Motor neuron (in vitro differentiated cells): Measurements from ENCODE around the gene NETO2. TPM values are rescaled to one million over a fixed set of nuclear protein-coding genes. Genes with fewer than 3 reads are reported as not detected.
"Not testable (repeated sequence)": the region's sequence is repeated elsewhere in the genome, so short reads cannot be mapped to it uniquely, and the experiment has no call there.

Source experiments
- ATAC-seq, 8 experiments: fragments of 200-7000 bp; cut with Tn5 transposase; replicated peaks in 6 of 8; 2 replicates each; pipeline ENCODE4 v1.8.0; 2021; ENCODE audit warnings: mild to moderate bottlenecking in 8 of 8, moderate library complexity in 8 of 8
- H3K27ac ChIP-seq, 2 donors: fragments of 250-450 bp; sonication (Bioruptor Pico); 2 replicates each; pipeline ENCODE4 v1.9.0; 2021; ENCODE audit warnings: antibody characterized with exemption in 2 of 2, mild to moderate bottlenecking in 2 of 2, moderate library complexity in 1 of 2
- H3K4me1 ChIP-seq, 2 donors: fragments of 250-450 bp; sonication (Bioruptor Pico); replicated peaks in 1 of 2; 2 replicates each; pipeline ENCODE4 v1.6.1; 2021; ENCODE audit warnings: antibody characterized with exemption in 2 of 2, mild to moderate bottlenecking in 2 of 2, moderate library complexity in 1 of 2
- H3K4me3 ChIP-seq, 5 donors: fragments of 250-450 bp; sonication (Bioruptor Pico); 2 replicates each; pipeline ENCODE4 v1.9.0; 2021; ENCODE audit warnings: antibody characterized with exemption in 5 of 5, mild to moderate bottlenecking in 5 of 5, moderate library complexity in 4 of 5
- WGBS, 10 experiments: fragments of 450-650 bp; shearing (Covaris generic); methylation state at CpG; one replicate each; pipeline ENCODE4 v1.0.0; 2022; 5-methylcytosine and 5-hydroxymethylcytosine counted together
- in situ Hi-C, 9 experiments: fragments of 400-800 bp; cut with MboI; loops; one replicate each; pipeline ENCODE4 v1.15.0; 2021; ENCODE audit warnings: low sequenced_read_pairs in 9 of 9, low pct_unique_long_range_greater_than_20kb in 2 of 9; ENCODE audit not compliant: unreplicated experiment in 9 of 9
- total RNA-seq, 8 experiments: library from RNA; unstranded; fragments of 300-600 nt; gene quantifications; 2 replicates each; pipeline versions ENCODE4 v1.2.3 to v1.2.4, GENCODE V29; 2022

Gene NETO2
- total RNA-seq, 8 experiments from 2014 or later = 24.3 to 53.5 (median 28.1) TPM

GRCh38 chr16:47125757-47126156, 18.0 kb downstream of the NETO2 start:
- no peaks in the 10 kb centered on the region for H3K4me1 ChIP-seq
- no peak overlapping the region for H3K27ac ChIP-seq
- in situ Hi-C loops = loop anchor here in 8 of 9 experiments (25.0 kb wide), 1 partner anchor 1037 kb away; the partner anchor contains the start of gene ABCC12 (in 8 of the 8)
- 75 to 100% (median 89%) methylated on average over 1 to 4 of the region's 4 CpGs; no CpG with 5 or more reads in 1 of the 10 experiments for WGBS, 10 experiments
- H3K4me3 ChIP-seq = no peak overlapping the region
- no peak for ATAC-seq

DNA sequence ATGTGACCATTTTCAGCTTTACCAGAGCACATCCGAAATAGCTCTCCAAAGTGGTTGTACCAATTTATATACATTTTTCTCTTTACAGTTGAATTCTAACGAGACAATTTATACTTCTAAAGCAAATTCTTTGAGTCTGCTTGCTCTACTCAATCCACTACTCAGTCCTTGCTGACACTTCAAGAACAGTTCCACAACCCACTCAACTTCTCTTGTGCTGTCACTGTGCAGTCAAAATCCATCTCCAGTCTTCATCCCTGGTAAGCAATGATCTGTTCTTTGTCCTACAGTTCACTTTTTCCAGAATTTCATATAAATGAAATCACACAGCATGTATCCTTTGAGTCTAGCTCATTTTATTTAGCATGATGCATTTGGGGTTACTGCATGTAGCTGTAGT, 30.6 kb downstream of the NETO2 start:
- H3K27ac ChIP-seq = no peak overlapping the region
- no peaks in the 10 kb centered on the region for H3K4me1 ChIP-seq
- H3K4me3 ChIP-seq = no peak overlapping the region
- in situ Hi-C loops = no loop called here
- ATAC-seq = no peak
- WGBS, 10 experiments = 50 to 100% (median 95%) methylated on average over 1 to 2 of the region's 2 CpGs; no CpG with 5 or more reads in 1 of the 10 experiments

DNA sequence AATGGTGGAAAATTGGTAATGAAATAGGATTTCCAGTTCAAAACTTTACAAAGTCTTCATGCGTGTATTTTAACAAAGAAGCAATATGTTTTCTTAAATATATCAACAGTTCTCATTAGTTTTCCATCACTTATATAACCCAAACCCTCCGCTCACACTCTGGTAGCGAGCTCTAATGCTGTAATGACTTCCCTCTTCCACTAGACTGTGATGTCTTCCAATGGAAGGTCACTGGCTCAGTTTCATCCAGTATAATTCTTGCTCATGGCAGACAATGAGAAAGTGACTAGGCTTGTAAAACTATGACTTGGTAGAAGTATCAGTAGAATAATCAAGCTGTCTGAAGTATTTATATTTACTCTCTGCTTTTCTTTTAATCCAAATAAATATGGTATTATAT, 32.8 kb downstream of the NETO2 start:
- 83 to 100% (median 100%) methylated on average over 1 to 3 of the region's 3 CpGs; no CpG with 5 or more reads in 2 of the 10 experiments for WGBS, 10 experiments
- no peak overlapping the region for H3K27ac ChIP-seq
- no peak overlapping the region for H3K4me3 ChIP-seq
- H3K4me1 ChIP-seq = no peaks in the 10 kb centered on the region
- in situ Hi-C loops = no loop called here
- ATAC-seq = no peak

DNA sequence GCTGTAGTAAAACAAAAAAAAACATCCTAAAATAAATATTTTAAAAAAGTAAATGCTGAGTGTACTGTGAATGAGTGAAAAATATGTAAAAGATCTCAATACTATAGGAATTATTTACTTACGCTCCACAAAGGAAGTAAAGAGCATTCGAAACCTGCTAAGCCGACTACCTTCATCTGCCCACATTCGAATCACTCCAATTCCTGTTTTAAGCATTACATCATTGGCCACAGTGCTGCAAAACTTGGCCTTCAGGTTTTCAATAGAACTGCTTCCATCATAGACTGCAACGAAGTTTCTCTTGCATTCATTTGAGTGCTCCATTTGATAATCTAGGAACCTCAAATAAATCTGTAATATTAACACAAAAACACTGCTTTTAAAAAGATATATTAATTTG, 34.4 kb downstream of the NETO2 start:
- in situ Hi-C loops = no loop called here
- no peak for ATAC-seq
- WGBS, 10 experiments = 71 to 98% (median 90%) methylated on average over 2 to 5 of the region's 5 CpGs
- H3K4me3 ChIP-seq = no peak overlapping the region
- H3K27ac ChIP-seq = no peak overlapping the region
- H3K4me1 ChIP-seq = no peaks in the 10 kb centered on the region

DNA sequence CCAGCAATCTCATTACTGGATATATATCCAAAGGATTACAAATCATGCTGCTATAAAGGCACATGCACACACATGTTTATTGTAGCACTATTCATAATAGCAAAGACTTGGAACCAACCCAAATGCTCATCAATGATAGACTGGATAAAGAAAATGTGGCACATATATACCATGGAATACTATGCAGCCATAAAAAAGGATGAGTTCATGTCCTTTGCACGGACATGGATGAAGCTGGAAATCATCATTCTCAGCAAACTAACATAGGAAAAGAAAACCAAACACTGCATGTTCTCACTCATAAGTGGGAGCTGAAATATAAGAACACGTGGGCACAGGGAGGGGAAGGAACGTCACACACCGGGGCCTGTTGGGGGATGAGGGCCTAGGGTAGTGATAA, 40.8 kb downstream of the NETO2 start:
- ATAC-seq, H3K4me3 ChIP-seq, in situ Hi-C loops, H3K4me1 ChIP-seq, H3K27ac ChIP-seq: not testable (repeated sequence)
- 90 to 100% (median 97%) methylated on average over 1 to 3 of the region's 4 CpGs; no CpG with 5 or more reads in 6 of the 10 experiments for WGBS, 10 experiments

- 67 to 77% methylated on average over 1 to 6 of the region's 6 CpGs; no CpG with 5 or more reads in 8 of the 10 experiments for WGBS, 10 experiments
- ATAC-seq, H3K4me1 ChIP-seq, H3K27ac ChIP-seq, H3K4me3 ChIP-seq, in situ Hi-C loops: not testable (repeated sequence)
These were observed 46.6 kb downstream of the NETO2 start for GRCh38 chr16:47097154-47097553.

DNA sequence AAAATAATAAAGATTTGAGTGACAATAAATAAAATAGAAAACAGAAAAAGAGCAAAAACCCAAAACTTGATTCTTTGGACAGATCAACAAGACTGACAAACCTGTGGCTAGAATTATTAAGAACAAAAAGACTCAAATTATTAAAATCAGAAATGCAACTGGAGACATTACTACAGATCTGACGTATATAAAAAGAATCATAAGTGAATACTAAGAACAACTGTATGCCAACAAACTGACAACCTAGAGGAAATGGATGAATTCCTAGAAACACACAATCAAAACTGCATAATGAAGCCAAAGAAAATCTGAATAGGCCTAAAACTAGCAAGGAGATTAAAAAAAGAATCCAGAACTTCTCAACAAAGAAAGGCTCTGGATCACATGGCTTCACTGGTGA, 47.4 kb downstream of the NETO2 start:
- ATAC-seq = no peak

GRCh38 chr16:47084198-47084597, 59.5 kb downstream of the NETO2 start:
- no peak for ATAC-seq
- in situ Hi-C loops = no loop called here
- Histone ChIP-seq H3K27ac (no peak overlapping the region), H3K4me1 (peaks cover 4 to 6% of the 10 kb centered on the region in 2 donors), H3K4me3 (no peak overlapping the region)
- 60 to 100% (median 92%) methylated on average over 1 to 6 of the region's 6 CpGs; no CpG with 5 or more reads in 2 of the 10 experiments for WGBS, 10 experiments

More for the DNA sequence above, 47.4 kb downstream of the NETO2 start:
- Histone ChIP-seq H3K4me3 (no peak overlapping the region), H3K4me1 (no peaks in the 10 kb centered on the region), H3K27ac (no peak overlapping the region)
- 64 to 100% (median 97%) methylated on average over 1 of the region's 1 CpG for WGBS, 10 experiments
- in situ Hi-C loops = no loop called here

GRCh38 chr16:47082099-47082865, 61.5 kb downstream of the NETO2 start:
- ATAC-seq = no peak
- 61 to 100% (median 85%) methylated on average over 1 to 2 of the region's 2 CpGs for WGBS, 10 experiments
- Histone ChIP-seq H3K4me1 (peaks cover 4 to 7% of the 10 kb centered on the region in 2 donors), H3K27ac (no peak overlapping the region), H3K4me3 (no peak overlapping the region)
- in situ Hi-C loops = no loop called here

DNA sequence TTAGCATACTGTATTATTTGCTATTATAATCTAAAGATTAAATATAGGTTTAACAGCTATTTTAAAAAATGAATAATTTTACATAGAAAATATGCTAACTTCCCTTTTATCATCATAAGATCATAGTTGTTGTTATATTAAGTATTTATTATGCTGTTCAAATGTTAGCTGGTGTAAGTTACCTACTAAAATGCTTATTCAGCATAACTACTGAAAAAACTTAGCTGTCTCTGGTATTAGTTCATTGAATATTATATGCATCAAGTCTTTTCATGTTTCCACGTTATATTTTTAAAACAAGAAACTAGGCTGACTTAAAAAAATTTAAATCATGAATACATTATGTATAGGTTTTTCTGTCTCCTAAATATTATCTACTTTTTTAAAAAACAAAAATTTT, 62.6 kb downstream of the NETO2 start:
- no peak overlapping the region for H3K27ac ChIP-seq
- in situ Hi-C loops = no loop called here
- H3K4me3 ChIP-seq = no peak overlapping the region
- WGBS, 10 experiments = 8 to 100% (median 76%) methylated on average over 1 of the region's 1 CpG; no CpG with 5 or more reads in 2 of the 10 experiments
- ATAC-seq = no peak
- H3K4me1 ChIP-seq = peaks cover 4 to 7% of the 10 kb centered on the region in 2 donors

DNA sequence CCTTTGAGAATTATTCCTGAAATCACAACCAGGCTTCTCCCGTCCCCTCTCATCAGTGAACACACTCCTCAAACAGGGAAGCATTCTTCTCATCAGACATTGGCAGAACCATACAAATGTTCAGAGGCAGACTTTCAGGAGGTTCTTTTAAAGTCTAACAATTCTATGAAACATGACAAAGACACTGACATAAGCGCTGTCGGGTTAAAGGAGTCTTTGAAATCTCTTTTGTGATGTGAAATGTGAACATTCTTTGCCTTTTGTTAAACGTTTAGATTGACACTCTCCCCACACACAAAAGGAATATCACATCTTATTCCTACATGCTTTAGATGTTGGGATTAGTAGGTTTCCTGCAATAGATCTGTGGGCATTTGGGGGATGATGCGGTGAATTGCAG, 63.9 kb downstream of the NETO2 start:
- Histone ChIP-seq H3K4me1 (peaks cover 4 to 7% of the 10 kb centered on the region in 2 donors), H3K27ac (no peak overlapping the region), H3K4me3 (no peak overlapping the region)
- WGBS, 10 experiments = 22 to 93% (median 29%) methylated on average over 1 to 5 of the region's 5 CpGs; no CpG with 5 or more reads in 3 of the 10 experiments
- in situ Hi-C loops = no loop called here
- ATAC-seq = peak in 5 of 8 experiments; percentile 53 to 75 (median 71)

- in situ Hi-C loops = no loop called here
- Histone ChIP-seq H3K4me1 (no peaks in the 10 kb centered on the region), H3K27ac (no peak overlapping the region), H3K4me3 (no peak overlapping the region)
- 38 to 94% (median 78%) methylated on average over 1 to 6 of the region's 6 CpGs; no CpG with 5 or more reads in 2 of the 10 experiments for WGBS, 10 experiments
- peak in 2 of 8 experiments; percentile 21 to 30 for ATAC-seq
These were observed 70.3 kb downstream of the NETO2 start for GRCh38 chr16:47073223-47074155.

DNA sequence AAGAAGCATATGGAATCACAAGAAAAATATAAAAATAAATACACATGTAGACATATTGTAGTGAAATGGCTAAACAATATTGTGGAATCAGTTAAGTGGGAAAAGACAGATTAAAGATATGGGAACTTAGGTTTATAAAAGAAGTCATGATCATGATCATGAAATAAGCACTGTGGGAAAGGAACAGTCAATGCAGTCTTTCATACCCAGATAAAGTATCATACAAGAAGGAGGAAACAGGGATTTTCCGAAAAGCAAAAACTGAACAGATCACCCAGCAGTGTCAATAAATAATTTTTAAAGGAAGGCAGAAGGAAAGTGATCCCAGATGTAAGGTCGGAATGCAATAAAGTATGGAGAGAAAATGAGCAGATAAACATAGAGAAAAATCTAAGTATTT, 71.6 kb downstream of the NETO2 start:
- in situ Hi-C loops = no loop called here
- ATAC-seq = no peak
- Histone ChIP-seq H3K4me3 (no peak overlapping the region), H3K27ac (no peak overlapping the region), H3K4me1 (no peaks in the 10 kb centered on the region)
- 14 to 100% (median 82%) methylated on average over 1 to 2 of the region's 2 CpGs; no CpG with 5 or more reads in 1 of the 10 experiments for WGBS, 10 experiments
